ENCODE results near the gene TEX14.

DNA sequence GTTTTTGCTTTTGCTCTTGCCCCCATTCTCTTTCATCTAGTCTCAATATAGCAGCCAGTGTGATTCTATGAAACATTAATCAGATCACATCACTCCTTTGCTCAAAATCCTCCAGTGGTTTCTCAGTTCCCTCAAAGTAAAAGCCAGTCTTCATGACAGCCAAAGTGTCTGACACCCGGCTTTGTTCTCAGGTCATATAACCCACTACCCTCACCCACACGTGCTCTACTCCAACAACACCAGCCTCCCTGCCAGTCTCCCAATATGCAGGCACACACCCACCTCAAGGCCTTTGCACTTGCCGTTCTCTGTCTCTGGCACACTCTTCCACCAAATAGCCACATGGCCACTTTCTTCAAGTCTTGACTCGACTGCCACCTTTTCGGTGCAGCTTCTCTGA lies 181.8 kb downstream of the TEX14 start:
- TF ChIP-seq POLR2A (IDR thresholded peaks at IDR 0.05) (no peak), CTCF (IDR thresholded peaks at IDR 0.05) (no peak)

Data from lower leg skin (tissue), 3 donors.